Activated CD8-positive, alpha-beta T cell treated with anti-CD3 and anti-CD28 coated beads, Interleukin-2, amount 10 ng/mL, durations not matched to agents 7 days and 5 days (primary cell): ENCODE measurements around the gene PLSCR3. TPM values are rescaled to one million over a fixed set of nuclear protein-coding genes. Genes with fewer than 3 reads are reported as not detected.

Experiments used
- ATAC-seq: fragments of 150-1000 bp; cut with Tn5 transposase; one replicate; pipeline ENCODE4 v1.10.0; 2021; ENCODE audit warnings: moderate library complexity
- CTCF ChIA-PET: fragments of 350-600 bp; sonication (Branson Sonifier 250); formaldehyde crosslinking; loops from one replicate; lab custom pipeline; 2021; ENCODE audit warnings: antibody characterized with exemption; lab: Charles Lee
- POLR2A ChIA-PET: fragments of 350-600 bp; sonication (Branson Sonifier 250); formaldehyde crosslinking; loops from one replicate; lab custom pipeline; 2021; ENCODE audit warnings: antibody characterized with exemption; lab: Charles Lee
- DNase-seq: peaks from one replicate; pipeline ENCODE4 v3.0.0-alpha.2; 2020
- H3K27ac Mint-ChIP-seq: one replicate; pipeline ENCODE4 v1.8.0; 2021; ENCODE audit warnings: mild to moderate bottlenecking, mixed read lengths
- H3K27me3 Mint-ChIP-seq: one replicate; pipeline ENCODE4 v1.8.0; 2021; ENCODE audit warnings: low read depth, mixed read lengths
- H3K36me3 Mint-ChIP-seq: one replicate; pipeline ENCODE4 v1.8.0; 2021; ENCODE audit warnings: low read depth, mixed read lengths
- H3K4me1 Mint-ChIP-seq: one replicate; pipeline ENCODE4 v1.8.0; 2021; ENCODE audit warnings: low read depth, mixed read lengths
- H3K4me3 Mint-ChIP-seq: one replicate; pipeline ENCODE4 v1.8.0; 2021; ENCODE audit warnings: mild to moderate bottlenecking, mixed read lengths
- H3K9me3 Mint-ChIP-seq: one replicate; pipeline ENCODE4 v1.8.0; 2022; ENCODE audit warnings: mixed read lengths; ENCODE audit not compliant: insufficient read depth
- total RNA-seq, 2 experiments: library from RNA; stranded (reverse); gene quantifications; one replicate each; pipeline ENCODE4 v1.2.3, GENCODE V29; 2021

The PLSCR3 gene
- total RNA-seq: 10 to 100 TPM; 87.9 to 92.6 TPM

- POLR2A ChIA-PET: interaction anchor here (1.9 kb wide), 1 partner anchor 9 kb away, joined by 10 read pairs; the partner anchor contains the start of gene TMEM256
- peak; percentile 82 for DNase-seq
- H3K27ac Mint-ChIP-seq: peak within 1 kb of the TSS; percentile 94
- no peaks in the 10 kb centered on the region for H3K27me3 Mint-ChIP-seq
- CTCF ChIA-PET: interaction anchor here (0.7 to 2.4 kb wide), 6 partner anchors 9 to 97 kb away, joined by 3 to 6 read pairs (median 4); partner anchors contain the start of genes NEURL4, TMEM102, TMEM256 and TMEM95
- peaks cover 25% of the 10 kb centered on the region for H3K36me3 Mint-ChIP-seq
- H3K9me3 Mint-ChIP-seq: no peaks in the 10 kb centered on the region
- H3K4me1 Mint-ChIP-seq: peaks cover 23% of the 10 kb centered on the region
- H3K4me3 Mint-ChIP-seq: peak within 1 kb of the TSS; percentile 92
- peak; percentile 91 for ATAC-seq
These were observed at the start of gene PLSCR3 for GRCh38 chr17:7394452-7395191. TSS of gene PLSCR3 (minus strand) at chr17:7394525. CDS start at chr17:7394110, 415 bp downstream.

GRCh38 chr17:7443499-7444485, 49.5 kb upstream of the PLSCR3 start:
- no peak overlapping the region for H3K27ac Mint-ChIP-seq
- POLR2A ChIA-PET: interaction anchor here (0.5 to 4.6 kb wide), 9 partner anchors 8 to 967 kb away, joined by 3 to 21 read pairs (median 3); partner anchors contain the start of genes MPDU1, POLR2A and ZBTB4
- H3K4me3 Mint-ChIP-seq: no peak overlapping the region
- no peak for ATAC-seq
- H3K4me1 Mint-ChIP-seq: peaks cover 34% of the 10 kb centered on the region
- H3K36me3 Mint-ChIP-seq: peaks cover 24% of the 10 kb centered on the region
- no peaks in the 10 kb centered on the region for H3K9me3 Mint-ChIP-seq
- DNase-seq: no peak
- CTCF ChIA-PET: interaction anchor here (1.1 to 5.3 kb wide), 8 partner anchors 8 to 117 kb away, joined by 3 to 50 read pairs (median 7); partner anchors contain the start of genes TMEM102 and TNFSF13
- H3K27me3 Mint-ChIP-seq: peaks cover 33% of the 10 kb centered on the region

GRCh38 chr17:7442142-7442541, 47.8 kb upstream of the PLSCR3 start:
- no peak for DNase-seq
- ATAC-seq: no peak
- H3K36me3 Mint-ChIP-seq: peaks cover 21% of the 10 kb centered on the region
- CTCF ChIA-PET: interaction anchor here (0.7 to 2.5 kb wide), 6 partner anchors 12 to 246 kb away, joined by 3 to 11 read pairs (median 5); partner anchors contain the start of genes SENP3, SOX15 and WRAP53
- no peaks in the 10 kb centered on the region for H3K9me3 Mint-ChIP-seq
- peaks cover 32% of the 10 kb centered on the region for H3K27me3 Mint-ChIP-seq
- H3K27ac Mint-ChIP-seq: no peak overlapping the region
- POLR2A ChIA-PET: interaction anchor here (1.4 to 2.9 kb wide), 3 partner anchors 13 to 42 kb away, joined by 7 to 20 read pairs (median 9); partner anchors contain the start of gene POLR2A
- no peak overlapping the region for H3K4me3 Mint-ChIP-seq
- H3K4me1 Mint-ChIP-seq: peaks cover 47% of the 10 kb centered on the region

- Mint-ChIP-seq H3K4me3 (peak overlapping the region; percentile 95), H3K27ac (no peak overlapping the region), H3K27me3 (peaks cover 29% of the 10 kb centered on the region), H3K9me3 (no peaks in the 10 kb centered on the region), H3K4me1 (peaks cover 52% of the 10 kb centered on the region), H3K36me3 (peaks cover 22% of the 10 kb centered on the region)
- ChIA-PET POLR2A (interaction anchor here (0.6 to 2.9 kb wide), 5 partner anchors 14 to 125 kb away, joined by 3 to 20 read pairs (median 7); partner anchors contain the start of genes POLR2A and TMEM95), CTCF (interaction anchor here (0.6 to 2.5 kb wide), 6 partner anchors 35 to 247 kb away, joined by 4 to 11 read pairs (median 5); partner anchors contain the start of genes SENP3, SOX15 and WRAP53)
- no peak for ATAC-seq
- no peak for DNase-seq
These were observed 46.9 kb upstream of the PLSCR3 start for GRCh38 chr17:7441266-7441665.

- no peak for ATAC-seq
- H3K27me3 Mint-ChIP-seq: peaks cover 27% of the 10 kb centered on the region
- H3K4me3 Mint-ChIP-seq: peak overlapping the region; percentile 95
- H3K27ac Mint-ChIP-seq: peak overlapping the region; percentile 56
- DNase-seq: peak; percentile 35
- POLR2A ChIA-PET: interaction anchor here (0.6 to 2.9 kb wide), 5 partner anchors 14 to 86 kb away, joined by 3 to 20 read pairs (median 7); partner anchors contain the start of genes POLR2A, TMEM256 and TMEM95
- no peaks in the 10 kb centered on the region for H3K9me3 Mint-ChIP-seq
- H3K36me3 Mint-ChIP-seq: peaks cover 22% of the 10 kb centered on the region
- CTCF ChIA-PET: interaction anchor here (0.6 to 6.5 kb wide), 9 partner anchors 12 to 247 kb away, joined by 4 to 78 read pairs (median 5); partner anchors contain the start of genes SENP3, SLC35G6, SOX15 and WRAP53
- peaks cover 53% of the 10 kb centered on the region for H3K4me1 Mint-ChIP-seq
These were observed 46.5 kb upstream of the PLSCR3 start for GRCh38 chr17:7440834-7441195.

GRCh38 chr17:7440113-7440833, 45.9 kb upstream of the PLSCR3 start:
- peaks cover 22% of the 10 kb centered on the region for H3K27me3 Mint-ChIP-seq
- H3K4me3 Mint-ChIP-seq: peak overlapping the region; percentile 95
- peaks cover 47% of the 10 kb centered on the region for H3K4me1 Mint-ChIP-seq
- ChIA-PET POLR2A (interaction anchor here (0.6 to 2.9 kb wide), 5 partner anchors 15 to 56 kb away, joined by 3 to 20 read pairs (median 3); partner anchors contain the start of genes POLR2A and TMEM256), CTCF (interaction anchor here (0.7 to 6.5 kb wide), 10 partner anchors 13 to 248 kb away, joined by 4 to 78 read pairs (median 6); partner anchors contain the start of genes PLSCR3, SENP3, SLC35G6 and SOX15)
- H3K36me3 Mint-ChIP-seq: peaks cover 22% of the 10 kb centered on the region
- DNase-seq (peak; percentile 63), ATAC-seq (no peak)
- H3K27ac Mint-ChIP-seq: peak overlapping the region; percentile 56
- H3K9me3 Mint-ChIP-seq: no peaks in the 10 kb centered on the region

- Mint-ChIP-seq H3K27ac (peak within 1 kb of the TSS; percentile 62), H3K36me3 (peaks cover 22% of the 10 kb centered on the region), H3K4me1 (peaks cover 46% of the 10 kb centered on the region), H3K4me3 (peak within 1 kb of the TSS; percentile 95), H3K9me3 (no peaks in the 10 kb centered on the region), H3K27me3 (peaks cover 20% of the 10 kb centered on the region)
- no peak for ATAC-seq
- POLR2A ChIA-PET: interaction anchor here (0.9 to 2.9 kb wide), 4 partner anchors 15 to 56 kb away, joined by 3 to 20 read pairs (median 3); no protein-coding TSS in a partner anchor
- DNase-seq: peak; percentile 29
- CTCF ChIA-PET: interaction anchor here (0.7 to 6.5 kb wide), 8 partner anchors 13 to 150 kb away, joined by 4 to 78 read pairs (median 4); partner anchors contain the start of genes PLSCR3, SLC35G6, SOX15 and TMEM95
These were observed 45.3 kb upstream of the PLSCR3 start, which contains the start of gene FGF11 for GRCh38 chr17:7439462-7440112. TSS of gene FGF11 (plus strand) at chr17:7439512. CDS start at chr17:7439621, 109 bp downstream.

GRCh38 chr17:7438656-7439460, 44.5 kb upstream of the PLSCR3 start:
- peaks cover 18% of the 10 kb centered on the region for H3K27me3 Mint-ChIP-seq
- H3K4me3 Mint-ChIP-seq: peak overlapping the region; percentile 95
- no peaks in the 10 kb centered on the region for H3K9me3 Mint-ChIP-seq
- ATAC-seq (no peak), DNase-seq (no peak)
- peak overlapping the region; percentile 62 for H3K27ac Mint-ChIP-seq
- peaks cover 20% of the 10 kb centered on the region for H3K36me3 Mint-ChIP-seq
- POLR2A ChIA-PET: interaction anchor here (0.6 to 1.5 kb wide), 6 partner anchors 19 to 248 kb away, joined by 3 to 12 read pairs (median 3); partner anchors contain the start of genes POLR2A and TP53
- CTCF ChIA-PET: interaction anchor here (1.3 to 6.5 kb wide), 8 partner anchors 16 to 121 kb away, joined by 4 to 78 read pairs (median 34); partner anchors contain the start of genes ACAP1, POLR2A, SENP3 and SLC35G6
- H3K4me1 Mint-ChIP-seq: peaks cover 43% of the 10 kb centered on the region
